Small intestine (tissue), 7 donors: ENCODE data around the gene CSNK1E. TPM values are rescaled to one million over a fixed set of nuclear protein-coding genes. Genes with fewer than 3 reads are reported as not detected.

Experiments
- DNase-seq, 2 donors: peaks; one replicate each; pipeline versions ENCODE4 v3.0.0 to v3.0.0-alpha.2; 2013
- FAIRE-seq: peaks from 2 replicates; lab custom pipeline; 2012; peaks lifted over from hg19 to GRCh38; lab: Jason Lieb, UNC
- H3K27ac ChIP-seq, 3 donors: one replicate each; pipeline ENCODE4 v1.5.1; 2013; ENCODE audit warnings: low read length in 2 of 3, mild to moderate bottlenecking in 2 of 3, control low read depth in 1 of 3, inconsistent platforms in 1 of 3, low read depth in 1 of 3, moderate library complexity in 1 of 3
- H3K27me3 ChIP-seq, 3 donors: one replicate each; pipeline ENCODE4 v1.6.1; 2013; ENCODE audit warnings: low read length in 3 of 3, inconsistent platforms in 1 of 3; ENCODE audit not compliant: control insufficient read depth in 3 of 3, insufficient read depth in 3 of 3
- H3K36me3 ChIP-seq, 3 donors: one replicate each; pipeline ENCODE4 v1.6.1; 2013; ENCODE audit warnings: low read length in 3 of 3, inconsistent platforms in 1 of 3, low read depth in 1 of 3, mild to moderate bottlenecking in 1 of 3, moderate library complexity in 1 of 3; ENCODE audit not compliant: control insufficient read depth in 3 of 3, insufficient read depth in 2 of 3
- H3K4me1 ChIP-seq, 3 donors: one replicate each; pipeline ENCODE4 v1.6.1; 2013; ENCODE audit warnings: low read length in 2 of 3, inconsistent platforms in 1 of 3, low read depth in 1 of 3, mild to moderate bottlenecking in 1 of 3, moderate library complexity in 1 of 3; ENCODE audit not compliant: control insufficient read depth in 3 of 3, insufficient read depth in 2 of 3
- H3K4me3 ChIP-seq, 3 donors: one replicate each; pipeline ENCODE4 v1.5.1; 2013; ENCODE audit warnings: low read length in 3 of 3, control low read depth in 1 of 3, inconsistent platforms in 1 of 3, low read depth in 1 of 3, mild to moderate bottlenecking in 1 of 3, moderate library complexity in 1 of 3
- H3K9me3 ChIP-seq, 2 donors: one replicate each; pipeline ENCODE4 v1.6.1; 2013; ENCODE audit warnings: low read depth in 1 of 2, low read length in 1 of 2; ENCODE audit not compliant: control insufficient read depth in 2 of 2, insufficient read depth in 1 of 2
- WGBS, 3 donors: extraction: QIAGEN DNeasy Blood & Tissue Kit; methylation state at CpG; one replicate each; pipeline ENCODE4 v1.1.7; 2013; 5-methylcytosine and 5-hydroxymethylcytosine counted together
- polyA plus RNA-seq, 4 donors: library from polyadenylated mRNA; stranded (reverse) in 3 of 4; unstranded in 1 of 4; fragments of 200-250 nt in 3 of 4; fragments of 120-200 nt in 1 of 4; gene quantifications; one replicate each; pipeline versions ENCODE4 v1.2.1 to v1.2.3, GENCODE V29; 2013
- donor health status: healthy with polysubstance abuse.
- donor health status: control.
- donor health status: control.
- donor health status: Bipolar disorder and iron deficiency.
- donor health status: healthy.

Gene CSNK1E
- polyA plus RNA-seq, 4 donors = 19.0 to 92.1 (median 46.7) TPM

GRCh38 chr22:38289583-38290082 is 27.6 kb downstream of the CSNK1E start:
- no peaks in the 10 kb centered on the region for H3K27me3 ChIP-seq
- WGBS, 3 donors = 81 to 89% (median 83%) methylated on average over 12 of the region's 12 CpGs
- peak overlapping the region in 2 of 3 donors; percentile 69 to 91 for H3K27ac ChIP-seq
- H3K9me3 ChIP-seq = no peaks in the 10 kb centered on the region
- DNase-seq (peak in 1 of 2 donors; percentile 49), FAIRE-seq (no peak)
- peaks cover 0 to 45% (median 0%) of the 10 kb centered on the region in 3 donors for H3K4me1 ChIP-seq
- peaks cover 0 to 69% (median 4%) of the 10 kb centered on the region in 3 donors for H3K36me3 ChIP-seq
- H3K4me3 ChIP-seq = no peak overlapping the region

GRCh38 chr22:38286915-38287669 is 30.1 kb downstream of the CSNK1E start:
- H3K4me3 ChIP-seq = no peak overlapping the region
- no peak for DNase-seq
- no peaks in the 10 kb centered on the region for H3K9me3 ChIP-seq
- no peaks in the 10 kb centered on the region for H3K27me3 ChIP-seq
- no peak overlapping the region for H3K27ac ChIP-seq
- H3K36me3 ChIP-seq = peaks cover 0 to 50% (median 0%) of the 10 kb centered on the region in 3 donors
- FAIRE-seq = no peak
- H3K4me1 ChIP-seq = peaks cover 0 to 45% (median 0%) of the 10 kb centered on the region in 3 donors
- WGBS, 3 donors = 73 to 94% (median 91%) methylated on average over 11 of the region's 11 CpGs

GRCh38 chr22:38285018-38285417 is 32.2 kb downstream of the CSNK1E start:
- Histone ChIP-seq H3K4me3 (no peak overlapping the region), H3K36me3 (peaks cover 0 to 32% (median 0%) of the 10 kb centered on the region in 3 donors), H3K9me3 (no peaks in the 10 kb centered on the region), H3K27me3 (no peaks in the 10 kb centered on the region), H3K27ac (no peak overlapping the region), H3K4me1 (peaks cover 0 to 28% (median 0%) of the 10 kb centered on the region in 3 donors)
- WGBS, 3 donors = 38 to 61% (median 44%) methylated on average over 8 of the region's 8 CpGs
- FAIRE-seq (no peak), DNase-seq (peak; percentile 23 to 34)

GRCh38 chr22:38284042-38284402 is 33.2 kb downstream of the CSNK1E start:
- Histone ChIP-seq H3K36me3 (peaks cover 0 to 22% (median 0%) of the 10 kb centered on the region in 3 donors), H3K27ac (peak overlapping the region; percentile 34 to 78 (median 60)), H3K4me3 (no peak overlapping the region), H3K9me3 (no peaks in the 10 kb centered on the region), H3K27me3 (no peaks in the 10 kb centered on the region), H3K4me1 (peaks cover 0 to 20% (median 0%) of the 10 kb centered on the region in 3 donors)
- no peak for FAIRE-seq
- 76 to 88% (median 87%) methylated on average over 5 of the region's 5 CpGs for WGBS, 3 donors
- DNase-seq = no peak

GRCh38 chr22:38282397-38282796 is 34.8 kb downstream of the CSNK1E start:
- peak overlapping the region in 1 of 3 donors; percentile 32 for H3K27ac ChIP-seq
- no peak for DNase-seq

GRCh38 chr22:38276166-38276565 is 41.1 kb downstream of the CSNK1E start:
- Histone ChIP-seq H3K9me3 (no peaks in the 10 kb centered on the region), H3K27ac (no peak overlapping the region), H3K36me3 (peaks cover 0 to 4% (median 0%) of the 10 kb centered on the region in 3 donors), H3K4me1 (peaks cover 0 to 24% (median 3%) of the 10 kb centered on the region in 3 donors), H3K4me3 (no peak overlapping the region), H3K27me3 (no peaks in the 10 kb centered on the region)
- WGBS, 3 donors = 71 to 79% (median 71%) methylated on average over 2 of the region's 2 CpGs
- FAIRE-seq = no peak
- no peak for DNase-seq

More at GRCh38 chr22:38282397-38282796, 34.8 kb downstream of the CSNK1E start:
- no peaks in the 10 kb centered on the region for H3K27me3 ChIP-seq
- peaks cover 0 to 11% (median 0%) of the 10 kb centered on the region in 3 donors for H3K36me3 ChIP-seq
- FAIRE-seq = no peak
- H3K4me3 ChIP-seq = no peak overlapping the region
- 82 to 87% (median 87%) methylated on average over 9 of the region's 9 CpGs for WGBS, 3 donors
- H3K9me3 ChIP-seq = no peaks in the 10 kb centered on the region
- peaks cover 0 to 20% (median 0%) of the 10 kb centered on the region in 3 donors for H3K4me1 ChIP-seq

GRCh38 chr22:38273135-38273826 is 44.0 kb downstream of the CSNK1E start:
- FAIRE-seq (no peak), DNase-seq (peak in 1 of 2 donors; percentile 21)
- WGBS, 3 donors = 14 to 16% (median 15%) methylated on average over 24 to 26 of the region's 26 CpGs
- H3K9me3 ChIP-seq = no peaks in the 10 kb centered on the region
- peak overlapping the region; percentile 50 to 86 (median 77) for H3K27ac ChIP-seq
- peaks cover 0 to 33% (median 3%) of the 10 kb centered on the region in 3 donors for H3K4me1 ChIP-seq
- H3K4me3 ChIP-seq = peak overlapping the region; percentile 20 to 91 (median 80)
- H3K27me3 ChIP-seq = no peaks in the 10 kb centered on the region
- H3K36me3 ChIP-seq = peaks cover 0 to 32% (median 0%) of the 10 kb centered on the region in 3 donors
